Nucleus accumbens (tissue), 56 donors: ENCODE measurements around the gene ACAT1.
"Not testable (repeated sequence)": the region's sequence is repeated elsewhere in the genome, so short reads cannot be mapped to it uniquely, and the experiment has no call there.

ENCODE experiments used
- DNase-seq, 56 donors: peaks; one replicate each; lab custom pipeline; 2025; lab: John Stamatoyannopoulos, UW

Gene ACAT1

GRCh38 chr11:108142304-108142703 is 20.9 kb downstream of the ACAT1 start:
- no peak for DNase-seq

- DNase-seq, result no peak
Observed at GRCh38 chr11:108144615-108145014, 23.2 kb downstream of the ACAT1 start.

- no peak for DNase-seq
Observed at GRCh38 chr11:108147150-108147549, 25.8 kb downstream of the ACAT1 start.

- no peak for DNase-seq
Observed at GRCh38 chr11:108148556-108148955, 27.2 kb downstream of the ACAT1 start.

GRCh38 chr11:108154591-108154990 is 33.2 kb downstream of the ACAT1 start:
- no peak for DNase-seq

GRCh38 chr11:108160970-108161566 is 39.7 kb downstream of the ACAT1 start:
- DNase-seq, result no peak

- not testable (repeated sequence) for DNase-seq
Observed at GRCh38 chr11:108162878-108163277, 41.5 kb downstream of the ACAT1 start.

- no peak for DNase-seq
Observed at GRCh38 chr11:108167624-108168023, 46.3 kb downstream of the ACAT1 start.

- DNase-seq, result no peak
Observed at GRCh38 chr11:108170184-108170583, 48.8 kb downstream of the ACAT1 start.

- no peak for DNase-seq
Observed at GRCh38 chr11:108177570-108177969, 56.2 kb downstream of the ACAT1 start.

- DNase-seq, result no peak
Observed at GRCh38 chr11:108193725-108194124, 72.4 kb downstream of the ACAT1 start.

GRCh38 chr11:108196901-108197300 is 75.5 kb downstream of the ACAT1 start:
- DNase-seq, result no peak
